Activated T-helper 2 cell treated with anti-CD3 and anti-CD28 coated beads, Interferon-gamma antibody, Interleukin-2, Interleukin-4, amounts not matched to agents 10 μg/mL and 5 μg/mL and 100 μg/mL, durations not matched to agents 14 hours and 24 hours and 36 hours (primary cell): ENCODE data around the gene TRIML2. TPM values are rescaled to one million over a fixed set of nuclear protein-coding genes. Genes with fewer than 3 reads are reported as not detected.
"Not testable (repeated sequence)": the region's sequence is repeated elsewhere in the genome, so short reads cannot be mapped to it uniquely, and the experiment has no call there.

Experiments
- DNase-seq: peaks from one replicate; pipeline ENCODE4 v3.0.0; 2021; ENCODE audit warnings: low spot score
- H3K27ac Mint-ChIP-seq: one replicate; pipeline ENCODE4 v1.8.0; 2021; ENCODE audit warnings: mixed read lengths
- H3K27me3 Mint-ChIP-seq: one replicate; pipeline ENCODE4 v1.8.0; 2021; ENCODE audit warnings: low read depth, mixed read lengths
- H3K36me3 Mint-ChIP-seq: one replicate; pipeline ENCODE4 v1.8.0; 2021; ENCODE audit warnings: low read depth, mixed read lengths
- H3K4me1 Mint-ChIP-seq: one replicate; pipeline ENCODE4 v1.8.0; 2021; ENCODE audit warnings: low read depth, mixed read lengths
- H3K4me3 Mint-ChIP-seq: one replicate; pipeline ENCODE4 v1.8.0; 2021; ENCODE audit warnings: low read depth, mild to moderate bottlenecking, moderate library complexity, mixed read lengths
- H3K9me3 Mint-ChIP-seq: one replicate; pipeline ENCODE4 v1.8.0; 2021; ENCODE audit warnings: mixed read lengths
- intact Hi-C: fragments of 100-400 bp; cut with micrococcal nuclease; formaldehyde crosslinking; loops from one replicate; pipeline ENCODE4 v1.15.1; 2023
- total RNA-seq: library from RNA; stranded (reverse); gene quantifications from 2 replicates; pipeline ENCODE4 v1.2.3, GENCODE V29; 2022

TRIML2 gene
- total RNA-seq, 1 donor from 2014 or later = not detected

GRCh38 chr4:188078116-188078515 is 31.3 kb downstream of the TRIML2 start:
- no peaks in the 10 kb centered on the region for H3K4me1 Mint-ChIP-seq
- H3K4me3 Mint-ChIP-seq = no peak overlapping the region
- no peak for DNase-seq
- intact Hi-C loops = no loop called here
- H3K27me3 Mint-ChIP-seq = no peaks in the 10 kb centered on the region
- no peaks in the 10 kb centered on the region for H3K36me3 Mint-ChIP-seq
- peaks cover 37% of the 10 kb centered on the region for H3K9me3 Mint-ChIP-seq
- no peak overlapping the region for H3K27ac Mint-ChIP-seq

GRCh38 chr4:188076169-188076568 is 33.2 kb downstream of the TRIML2 start:
- Mint-ChIP-seq H3K4me1 (no peaks in the 10 kb centered on the region), H3K36me3 (no peaks in the 10 kb centered on the region), H3K27ac (no peak overlapping the region), H3K4me3 (no peak overlapping the region), H3K9me3 (peaks cover 24% of the 10 kb centered on the region), H3K27me3 (no peaks in the 10 kb centered on the region)
- no peak for DNase-seq
- intact Hi-C loops = no loop called here

GRCh38 chr4:188061083-188061482 is 48.3 kb downstream of the TRIML2 start:
- no peaks in the 10 kb centered on the region for H3K27me3 Mint-ChIP-seq
- intact Hi-C loops = no loop called here
- no peak overlapping the region for H3K4me3 Mint-ChIP-seq
- H3K9me3 Mint-ChIP-seq = peaks cover 21% of the 10 kb centered on the region
- no peak overlapping the region for H3K27ac Mint-ChIP-seq
- no peaks in the 10 kb centered on the region for H3K36me3 Mint-ChIP-seq
- DNase-seq = no peak
- no peaks in the 10 kb centered on the region for H3K4me1 Mint-ChIP-seq

- Mint-ChIP-seq H3K27me3 (no peaks in the 10 kb centered on the region), H3K9me3 (peaks cover 37% of the 10 kb centered on the region), H3K27ac (no peak overlapping the region), H3K4me1 (no peaks in the 10 kb centered on the region), H3K4me3 (no peak overlapping the region), H3K36me3 (no peaks in the 10 kb centered on the region)
- no peak for DNase-seq
- intact Hi-C loops = no loop called here
Measured at GRCh38 chr4:188053302-188053701, 56.1 kb downstream of the TRIML2 start.

GRCh38 chr4:188046657-188047056 is 62.7 kb downstream of the TRIML2 start:
- no peak overlapping the region for H3K27ac Mint-ChIP-seq
- intact Hi-C loops = no loop called here
- H3K4me1 Mint-ChIP-seq = no peaks in the 10 kb centered on the region
- no peaks in the 10 kb centered on the region for H3K27me3 Mint-ChIP-seq
- no peak for DNase-seq
- H3K36me3 Mint-ChIP-seq = no peaks in the 10 kb centered on the region
- peaks cover 24% of the 10 kb centered on the region for H3K9me3 Mint-ChIP-seq
- no peak overlapping the region for H3K4me3 Mint-ChIP-seq

GRCh38 chr4:188045461-188045860 is 63.9 kb downstream of the TRIML2 start:
- H3K4me3 Mint-ChIP-seq, H3K36me3 Mint-ChIP-seq, H3K4me1 Mint-ChIP-seq, DNase-seq, H3K27ac Mint-ChIP-seq, intact Hi-C loops, H3K27me3 Mint-ChIP-seq: not testable (repeated sequence)
- peaks cover 27% of the 10 kb centered on the region for H3K9me3 Mint-ChIP-seq

GRCh38 chr4:188043154-188043553 is 66.2 kb downstream of the TRIML2 start:
- no peak for DNase-seq
- Mint-ChIP-seq H3K27ac (no peak overlapping the region), H3K4me3 (no peak overlapping the region), H3K4me1 (no peaks in the 10 kb centered on the region), H3K9me3 (peaks cover 25% of the 10 kb centered on the region), H3K27me3 (no peaks in the 10 kb centered on the region), H3K36me3 (no peaks in the 10 kb centered on the region)
- intact Hi-C loops = no loop called here

GRCh38 chr4:188042191-188042590 is 67.2 kb downstream of the TRIML2 start:
- no peak for DNase-seq
- Mint-ChIP-seq H3K27ac (no peak overlapping the region), H3K9me3 (peaks cover 22% of the 10 kb centered on the region), H3K4me3 (no peak overlapping the region), H3K36me3 (no peaks in the 10 kb centered on the region), H3K4me1 (no peaks in the 10 kb centered on the region), H3K27me3 (no peaks in the 10 kb centered on the region)
- intact Hi-C loops = no loop called here

GRCh38 chr4:188041721-188042120 is 67.7 kb downstream of the TRIML2 start:
- no peaks in the 10 kb centered on the region for H3K36me3 Mint-ChIP-seq
- intact Hi-C loops = no loop called here
- no peak overlapping the region for H3K27ac Mint-ChIP-seq
- H3K9me3 Mint-ChIP-seq = peaks cover 19% of the 10 kb centered on the region
- no peak for DNase-seq
- no peaks in the 10 kb centered on the region for H3K4me1 Mint-ChIP-seq
- H3K4me3 Mint-ChIP-seq = no peak overlapping the region
- H3K27me3 Mint-ChIP-seq = no peaks in the 10 kb centered on the region

Other genes with a start within 250 kb of the TRIML2 start
- 0.07 TPM in 1 of 2 replicates, not detected in the other for gene ZFP42, start 113.8 kb downstream of the TRIML2 start, total RNA-seq
- not detected in 2 replicates for gene TRIML1, start 29.8 kb upstream of the TRIML2 start, total RNA-seq